ENCODE data around the gene BRI3BP.

- TF ChIP-seq POLR2AphosphoS5 (IDR thresholded peaks at IDR 0.05) (no peak), CTCF (IDR thresholded peaks at IDR 0.05) (no peak)
Measured at GRCh38 chr12:124949066-124949465, 44.4 kb upstream of the BRI3BP start.

Measured in sigmoid colon (tissue), 4 donors.